ENCODE measurements around the gene P2RY8.

Gene P2RY8

DNA sequence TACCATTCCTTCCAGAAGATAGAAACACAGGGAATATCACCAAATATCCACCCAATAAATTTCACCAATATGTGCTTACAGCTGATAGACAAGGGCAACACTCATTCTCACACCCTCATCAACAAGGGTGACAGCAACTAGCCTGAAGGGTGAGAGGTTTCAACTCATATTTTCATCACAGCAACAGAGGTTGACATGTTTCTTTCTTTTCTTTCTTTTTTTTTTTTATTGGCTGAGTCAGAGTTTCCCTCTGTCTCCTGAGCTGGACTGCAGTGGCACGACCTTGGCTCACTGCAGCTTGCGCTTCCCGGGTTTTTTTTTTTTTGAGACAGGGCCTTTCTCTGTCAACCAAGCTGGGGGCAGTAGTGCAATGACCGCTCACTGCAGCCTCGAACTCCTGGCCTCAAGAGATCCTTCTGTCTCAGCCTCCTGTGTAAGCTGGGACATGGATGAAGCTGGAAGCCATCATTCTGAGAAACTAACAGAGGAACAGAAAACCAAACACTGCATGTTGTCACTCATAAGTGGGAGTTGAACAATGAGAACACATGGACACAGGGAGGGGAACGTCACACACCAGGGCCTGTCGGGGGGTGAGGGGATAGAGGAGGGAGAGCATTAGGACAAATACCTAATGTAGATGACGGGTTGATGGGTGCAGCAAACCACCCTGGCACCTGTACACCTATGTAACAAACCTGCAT, 56.8 kb downstream of the P2RY8 start:
- Histone ChIP-seq H3K9me3 (ENCODE audit: control insufficient read depth, low read length) (no peaks in the 10 kb centered on the region), H3K27ac (no peak overlapping the region), H3K27me3 (ENCODE audit: control insufficient read depth, insufficient read depth, low read length) (no peaks in the 10 kb centered on the region), H3K79me2 (no peaks in the 10 kb centered on the region), H3K4me3 (ENCODE audit: low read depth, low read length) (no peak overlapping the region), H3K4me1 (no peaks in the 10 kb centered on the region), H3K9ac (no peak overlapping the region), H2AFZ (no peak overlapping the region), H3K36me3 (ENCODE audit: control insufficient read depth, insufficient read depth, low read length) (no peaks in the 10 kb centered on the region), H3K4me2 (ENCODE audit: low read length) (no peak overlapping the region)
- TF ChIP-seq, protein P1, sequence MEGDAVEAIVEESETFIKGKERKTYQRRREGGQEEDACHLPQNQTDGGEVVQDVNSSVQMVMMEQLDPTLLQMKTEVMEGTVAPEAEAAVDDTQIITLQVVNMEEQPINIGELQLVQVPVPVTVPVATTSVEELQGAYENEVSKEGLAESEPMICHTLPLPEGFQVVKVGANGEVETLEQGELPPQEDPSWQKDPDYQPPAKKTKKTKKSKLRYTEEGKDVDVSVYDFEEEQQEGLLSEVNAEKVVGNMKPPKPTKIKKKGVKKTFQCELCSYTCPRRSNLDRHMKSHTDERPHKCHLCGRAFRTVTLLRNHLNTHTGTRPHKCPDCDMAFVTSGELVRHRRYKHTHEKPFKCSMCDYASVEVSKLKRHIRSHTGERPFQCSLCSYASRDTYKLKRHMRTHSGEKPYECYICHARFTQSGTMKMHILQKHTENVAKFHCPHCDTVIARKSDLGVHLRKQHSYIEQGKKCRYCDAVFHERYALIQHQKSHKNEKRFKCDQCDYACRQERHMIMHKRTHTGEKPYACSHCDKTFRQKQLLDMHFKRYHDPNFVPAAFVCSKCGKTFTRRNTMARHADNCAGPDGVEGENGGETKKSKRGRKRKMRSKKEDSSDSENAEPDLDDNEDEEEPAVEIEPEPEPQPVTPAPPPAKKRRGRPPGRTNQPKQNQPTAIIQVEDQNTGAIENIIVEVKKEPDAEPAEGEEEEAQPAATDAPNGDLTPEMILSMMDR (IDR thresholded peaks at IDR 0.05) = no peak

DNA sequence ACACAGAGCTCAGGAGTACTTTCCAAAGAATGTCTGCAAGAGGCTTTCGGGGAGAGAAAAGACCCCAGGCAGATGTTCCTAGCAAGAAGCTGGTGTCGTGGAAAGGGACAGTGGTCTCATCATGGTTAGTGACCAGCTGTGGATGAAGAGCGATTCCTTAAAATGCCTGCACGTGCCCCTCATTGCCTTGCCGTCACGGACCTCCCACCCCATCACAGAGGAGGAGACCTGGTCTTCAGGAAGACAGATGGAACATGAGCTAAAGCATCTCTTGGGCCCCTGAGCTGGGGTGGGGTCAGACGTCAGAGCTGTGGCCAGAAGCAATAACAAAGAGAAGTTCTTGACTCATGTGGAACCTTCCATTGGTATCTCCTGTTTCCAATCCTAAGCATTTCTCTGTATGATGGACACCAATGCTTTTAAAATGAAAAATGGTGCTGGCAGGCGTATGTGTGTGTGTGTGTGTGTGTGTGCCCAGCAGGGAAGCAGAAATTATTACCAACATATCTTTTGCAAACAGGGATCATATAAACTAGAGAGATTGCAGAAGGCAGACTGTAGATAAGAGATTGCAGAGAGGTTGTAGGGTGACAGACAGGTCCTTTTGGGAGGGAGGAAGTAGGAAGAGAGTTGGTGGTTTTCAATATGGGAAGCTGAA, 59.1 kb downstream of the P2RY8 start:
- no peaks in the 10 kb centered on the region for H3K9me3 ChIP-seq (ENCODE audit: control insufficient read depth, low read length)
- H3K79me2 ChIP-seq = no peaks in the 10 kb centered on the region
- H3K27me3 ChIP-seq (ENCODE audit: control insufficient read depth, insufficient read depth, low read length) = no peaks in the 10 kb centered on the region
- H3K4me1 ChIP-seq = no peaks in the 10 kb centered on the region
- no peaks in the 10 kb centered on the region for H3K36me3 ChIP-seq (ENCODE audit: control insufficient read depth, insufficient read depth, low read length)
- H3K27ac ChIP-seq = no peak overlapping the region
- H2AFZ ChIP-seq = no peak overlapping the region
- H3K4me2 ChIP-seq (ENCODE audit: low read length) = no peak overlapping the region
- TF ChIP-seq, protein P1 (IDR thresholded peaks at IDR 0.05) = no peak
- no peak overlapping the region for H3K9ac ChIP-seq
- H3K4me3 ChIP-seq (ENCODE audit: low read depth, low read length) = no peak overlapping the region

DNA sequence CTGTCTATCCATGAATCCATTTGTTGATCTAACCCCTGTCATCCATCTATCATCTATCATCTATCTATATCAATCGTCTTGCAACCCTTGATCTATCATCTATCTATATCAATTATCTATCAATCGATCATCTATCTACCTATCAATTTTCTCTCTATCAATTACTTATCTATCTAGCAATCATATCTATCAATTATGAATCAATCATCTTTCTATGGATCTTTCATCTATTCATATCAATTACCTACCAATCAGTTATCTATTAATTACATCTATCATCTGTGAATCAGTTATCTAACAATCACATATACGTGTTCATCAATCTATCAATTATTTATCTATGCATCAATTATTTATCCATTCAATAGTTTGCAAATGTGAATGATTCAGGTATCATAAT, 59.8 kb downstream of the P2RY8 start:
- H2AFZ ChIP-seq = no peak overlapping the region
- H3K4me3 ChIP-seq (ENCODE audit: low read depth, low read length) = no peak overlapping the region
- TF ChIP-seq, protein P1 (IDR thresholded peaks at IDR 0.05) = no peak

DNA sequence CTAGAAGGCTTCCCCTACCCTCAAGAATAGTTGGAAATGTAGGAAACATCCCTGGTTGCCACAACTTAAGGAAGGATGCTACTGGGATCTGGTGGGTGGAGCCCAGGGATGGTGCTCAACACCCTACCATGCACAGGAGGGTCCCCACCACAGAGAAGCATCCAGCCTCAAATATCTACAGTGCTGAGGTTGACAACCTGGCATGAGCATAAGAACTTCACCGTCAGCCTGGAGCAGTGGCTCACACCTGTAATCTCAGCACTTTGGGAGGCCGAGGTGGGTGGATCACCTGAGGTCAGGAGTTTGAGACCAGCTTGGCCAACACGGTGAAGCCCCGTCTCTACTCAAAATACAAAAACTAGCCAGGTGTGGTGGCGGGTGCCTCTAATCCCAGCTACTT, 60.3 kb downstream of the P2RY8 start:
- Histone ChIP-seq H3K27me3 (ENCODE audit: control insufficient read depth, insufficient read depth, low read length) (no peaks in the 10 kb centered on the region), H3K4me1 (no peaks in the 10 kb centered on the region)

More for the DNA sequence above, 59.8 kb downstream of the P2RY8 start:
- Histone ChIP-seq H3K36me3 (ENCODE audit: control insufficient read depth, insufficient read depth, low read length) (no peaks in the 10 kb centered on the region), H3K9me3 (ENCODE audit: control insufficient read depth, low read length) (no peaks in the 10 kb centered on the region), H3K9ac (no peak overlapping the region), H3K4me1 (no peaks in the 10 kb centered on the region), H3K4me2 (ENCODE audit: low read length) (no peak overlapping the region), H3K27ac (no peak overlapping the region), H3K27me3 (ENCODE audit: control insufficient read depth, insufficient read depth, low read length) (no peaks in the 10 kb centered on the region), H3K79me2 (no peaks in the 10 kb centered on the region)

More for the DNA sequence above, 60.3 kb downstream of the P2RY8 start:
- H3K27ac ChIP-seq = no peak overlapping the region
- no peaks in the 10 kb centered on the region for H3K9me3 ChIP-seq (ENCODE audit: control insufficient read depth, low read length)
- H3K4me2 ChIP-seq (ENCODE audit: low read length) = no peak overlapping the region
- H3K9ac ChIP-seq = no peak overlapping the region
- TF ChIP-seq, protein P1 (IDR thresholded peaks at IDR 0.05) = no peak
- no peak overlapping the region for H2AFZ ChIP-seq
- H3K36me3 ChIP-seq (ENCODE audit: control insufficient read depth, insufficient read depth, low read length) = no peaks in the 10 kb centered on the region
- H3K79me2 ChIP-seq = no peaks in the 10 kb centered on the region
- H3K4me3 ChIP-seq (ENCODE audit: low read depth, low read length) = no peak overlapping the region

Data from parathyroid adenoma (tissue), 2 donors.